ENCODE results near the gene PFDN6. TPM values are rescaled to one million over a fixed set of nuclear protein-coding genes. Genes with fewer than 3 reads are reported as not detected.

Gene PFDN6
- total RNA-seq, 1 experiment from 2014 or later, result 85.8 TPM

DNA sequence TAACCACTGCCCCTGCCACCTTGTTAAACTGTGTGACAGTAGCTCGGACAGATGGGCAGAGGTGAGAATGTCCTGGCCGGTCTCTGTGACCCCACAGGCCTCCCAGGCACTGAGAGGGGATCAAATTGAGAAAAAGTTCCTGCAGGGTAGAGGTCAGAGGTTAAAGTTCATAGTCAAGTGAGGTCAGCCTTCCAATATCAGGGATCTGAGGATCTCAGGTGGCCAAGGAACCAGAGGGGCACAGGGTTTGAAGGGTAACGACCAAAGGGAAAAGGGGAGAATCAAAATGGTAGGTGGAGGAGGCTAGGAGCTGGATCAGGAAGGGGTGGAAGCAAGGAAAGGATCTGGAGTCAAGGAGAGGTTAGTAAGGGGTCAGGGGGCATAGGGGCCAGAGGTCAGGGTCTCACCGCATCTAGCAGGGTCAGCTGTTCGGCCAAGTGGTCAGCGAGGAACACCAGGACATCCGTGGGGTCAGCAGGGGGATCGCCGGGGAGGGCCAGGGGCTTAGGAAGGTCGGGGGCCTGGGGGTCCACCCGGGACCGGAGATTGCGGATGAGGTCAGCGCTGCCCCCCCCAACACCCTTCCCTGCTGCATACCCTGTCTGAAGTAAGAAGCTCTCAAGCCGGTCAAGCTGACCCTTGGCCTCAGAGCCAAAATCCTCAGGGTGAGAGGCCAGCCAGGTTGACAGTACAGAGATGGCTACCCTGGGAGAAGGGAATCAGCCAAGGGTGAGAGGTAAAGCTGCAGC lies 6.4 kb downstream of the PFDN6 start:
- H3K9me3 ChIP-seq (ENCODE audit: control insufficient read depth, low read depth, low read length), result no peaks in the 10 kb centered on the region
- Mint-ChIP-seq H3K4me1 (peaks cover 10 to 18% of the 10 kb centered on the region in 2 experiments), H3K9me3 (no peaks in the 10 kb centered on the region), H3K4me3 (peak overlapping the region; percentile 98 to 100; a peak in 4 of 5 replicates), H3K27me3 (ENCODE audit: low read depth) (no peaks in the 10 kb centered on the region), H3K27ac (peak overlapping the region in 1 of 3 experiments; percentile 11; a peak in 1 of 7 replicates), H3K36me3 (ENCODE audit: insufficient read depth in 1 of 3, low read depth in 3 of 3) (peaks cover 19 to 42% (median 39%) of the 10 kb centered on the region in 3 experiments)
- WGBS (ENCODE audit: extremely low coverage, insufficient read length, low lambda C conversion rate), result no CpG with 5 or more reads among the region's 15 CpGs
- no peaks in the 10 kb centered on the region for H4K20me1 ChIP-seq (ENCODE audit: control insufficient read depth, insufficient read depth, insufficient read length)
- TF ChIP-seq, protein P1, sequence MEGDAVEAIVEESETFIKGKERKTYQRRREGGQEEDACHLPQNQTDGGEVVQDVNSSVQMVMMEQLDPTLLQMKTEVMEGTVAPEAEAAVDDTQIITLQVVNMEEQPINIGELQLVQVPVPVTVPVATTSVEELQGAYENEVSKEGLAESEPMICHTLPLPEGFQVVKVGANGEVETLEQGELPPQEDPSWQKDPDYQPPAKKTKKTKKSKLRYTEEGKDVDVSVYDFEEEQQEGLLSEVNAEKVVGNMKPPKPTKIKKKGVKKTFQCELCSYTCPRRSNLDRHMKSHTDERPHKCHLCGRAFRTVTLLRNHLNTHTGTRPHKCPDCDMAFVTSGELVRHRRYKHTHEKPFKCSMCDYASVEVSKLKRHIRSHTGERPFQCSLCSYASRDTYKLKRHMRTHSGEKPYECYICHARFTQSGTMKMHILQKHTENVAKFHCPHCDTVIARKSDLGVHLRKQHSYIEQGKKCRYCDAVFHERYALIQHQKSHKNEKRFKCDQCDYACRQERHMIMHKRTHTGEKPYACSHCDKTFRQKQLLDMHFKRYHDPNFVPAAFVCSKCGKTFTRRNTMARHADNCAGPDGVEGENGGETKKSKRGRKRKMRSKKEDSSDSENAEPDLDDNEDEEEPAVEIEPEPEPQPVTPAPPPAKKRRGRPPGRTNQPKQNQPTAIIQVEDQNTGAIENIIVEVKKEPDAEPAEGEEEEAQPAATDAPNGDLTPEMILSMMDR (conservative IDR thresholded peaks at IDR 0.05), result no peak
- H3K4me2 ChIP-seq (ENCODE audit: insufficient read depth, insufficient read length, low read length), result no peak overlapping the region
- no peak overlapping the region for H3K27ac ChIP-seq (ENCODE audit: insufficient read length, low read depth, low read length)
- H3K79me2 ChIP-seq (ENCODE audit: insufficient read depth, low read length), result no peaks in the 10 kb centered on the region; the same call in 1 of the 2 replicates
- no peak overlapping the region for H3K56ac ChIP-seq (ENCODE audit: insufficient read length, low read depth, low read length)
- no peak overlapping the region for H2BK120ac ChIP-seq (ENCODE audit: low read depth, low read length, poor library complexity, severe bottlenecking)
- no peak overlapping the region for H2BK20ac ChIP-seq (ENCODE audit: low read depth, low read length, poor library complexity, severe bottlenecking)
- H4K8ac ChIP-seq (replicated peaks; ENCODE audit: insufficient read length, low read depth, low read length), result no peak overlapping the region
- no peak overlapping the region for H4K91ac ChIP-seq (ENCODE audit: insufficient read length, low read depth, low read length)
- peaks cover 22% of the 10 kb centered on the region for H3K23me2 ChIP-seq (ENCODE audit: insufficient read length, low read depth, low read length, poor library complexity, severe bottlenecking)
- H3K27me3 ChIP-seq (ENCODE audit: insufficient read depth, low read length), result no peaks in the 10 kb centered on the region
- no peak overlapping the region for H4K5ac ChIP-seq (ENCODE audit: insufficient read length, low read depth, low read length)
- no peak overlapping the region for H3K14ac ChIP-seq (ENCODE audit: insufficient read depth, low read length)
- no peaks in the 10 kb centered on the region for H3K4me1 ChIP-seq (ENCODE audit: insufficient read depth, low read length)
- no peak overlapping the region for H3K23ac ChIP-seq (ENCODE audit: insufficient read length, low read depth, low read length)
- H3K9ac ChIP-seq (ENCODE audit: extremely low read depth, insufficient read length, low read length), result no peak overlapping the region
- H3K4ac ChIP-seq (ENCODE audit: low read depth, low read length), result no peak overlapping the region
- H2AK5ac ChIP-seq (ENCODE audit: insufficient read length, low read length), result no peak overlapping the region
- no peak overlapping the region for H2AFZ ChIP-seq (ENCODE audit: low read length)
- no peak overlapping the region for H3T11ph ChIP-seq (ENCODE audit: low read length)
- DNase-seq, result no peak
- H2BK15ac ChIP-seq (ENCODE audit: low read depth, low read length), result no peak overlapping the region
- no peak overlapping the region for H3K18ac ChIP-seq (ENCODE audit: insufficient read length, low read depth, low read length)
- H3K79me1 ChIP-seq (ENCODE audit: insufficient read depth, low read depth, low read length, poor library complexity, severe bottlenecking), result no peaks in the 10 kb centered on the region
- H2BK5ac ChIP-seq (ENCODE audit: insufficient read length, low read length), result no peak overlapping the region
- no peak overlapping the region for H2BK12ac ChIP-seq (ENCODE audit: insufficient read length, low read depth, low read length)

Measured in H9 (cell line).